GM19395 (cell line): ENCODE measurements around the gene AGBL5.
"Not testable (repeated sequence)": the region's sequence is repeated elsewhere in the genome, so short reads cannot be mapped to it uniquely, and the experiment has no call there.

Experiments used
- ATAC-seq: cut with Tn5 transposase; IDR thresholded peaks from one replicate; pipeline ENCODE4 v1.9.1; 2021; ENCODE audit warnings: mild to moderate bottlenecking, moderate library complexity; ENCODE audit not compliant: unreplicated experiment

The AGBL5 gene

DNA sequence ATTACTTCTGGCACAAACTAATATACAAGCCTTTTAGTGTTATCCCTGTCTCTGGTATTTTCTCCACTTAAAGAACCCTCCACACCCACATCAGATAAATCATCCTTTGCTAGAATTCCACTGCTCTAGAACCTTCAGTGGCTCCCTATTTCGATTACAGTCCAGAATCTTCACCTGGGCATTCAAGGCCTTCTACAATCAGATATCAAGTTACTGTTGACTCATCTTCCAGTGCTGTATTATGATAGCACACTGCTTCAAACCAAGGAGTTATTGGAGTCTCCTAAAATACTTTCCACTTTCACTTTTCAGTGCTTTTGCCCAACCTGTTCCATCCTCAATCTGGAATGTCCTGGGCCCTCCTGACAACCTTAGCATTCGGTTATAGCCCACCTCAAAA lies 64.1 kb downstream of the AGBL5 start:
- no peak for ATAC-seq

DNA sequence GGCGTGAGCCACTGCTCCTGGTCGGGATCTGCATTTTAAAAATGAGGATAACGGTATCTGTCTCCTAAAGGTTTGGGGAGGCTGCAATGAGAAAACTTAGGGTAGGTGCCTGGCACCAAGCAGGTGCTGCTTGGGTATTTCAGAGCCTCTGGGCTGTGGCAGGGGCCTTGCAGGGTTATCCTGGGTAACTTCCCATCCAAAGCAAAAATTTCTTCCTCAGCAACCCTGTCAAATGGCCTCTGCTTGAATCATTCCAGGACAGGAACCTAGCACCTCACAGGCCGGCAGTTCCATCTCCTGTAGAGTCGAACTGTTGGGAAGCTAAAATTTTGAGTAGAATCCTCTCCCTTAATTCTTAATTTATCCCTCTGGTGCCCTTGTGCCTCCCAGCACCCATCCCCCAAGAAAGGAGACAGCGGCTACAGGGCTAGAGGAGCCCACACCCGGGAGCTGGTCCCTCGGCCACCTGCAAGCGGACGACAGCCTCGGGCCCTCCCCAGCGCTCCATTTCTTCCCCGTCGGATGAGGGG lies 66.6 kb downstream of the AGBL5 start:
- ATAC-seq: no peak

DNA sequence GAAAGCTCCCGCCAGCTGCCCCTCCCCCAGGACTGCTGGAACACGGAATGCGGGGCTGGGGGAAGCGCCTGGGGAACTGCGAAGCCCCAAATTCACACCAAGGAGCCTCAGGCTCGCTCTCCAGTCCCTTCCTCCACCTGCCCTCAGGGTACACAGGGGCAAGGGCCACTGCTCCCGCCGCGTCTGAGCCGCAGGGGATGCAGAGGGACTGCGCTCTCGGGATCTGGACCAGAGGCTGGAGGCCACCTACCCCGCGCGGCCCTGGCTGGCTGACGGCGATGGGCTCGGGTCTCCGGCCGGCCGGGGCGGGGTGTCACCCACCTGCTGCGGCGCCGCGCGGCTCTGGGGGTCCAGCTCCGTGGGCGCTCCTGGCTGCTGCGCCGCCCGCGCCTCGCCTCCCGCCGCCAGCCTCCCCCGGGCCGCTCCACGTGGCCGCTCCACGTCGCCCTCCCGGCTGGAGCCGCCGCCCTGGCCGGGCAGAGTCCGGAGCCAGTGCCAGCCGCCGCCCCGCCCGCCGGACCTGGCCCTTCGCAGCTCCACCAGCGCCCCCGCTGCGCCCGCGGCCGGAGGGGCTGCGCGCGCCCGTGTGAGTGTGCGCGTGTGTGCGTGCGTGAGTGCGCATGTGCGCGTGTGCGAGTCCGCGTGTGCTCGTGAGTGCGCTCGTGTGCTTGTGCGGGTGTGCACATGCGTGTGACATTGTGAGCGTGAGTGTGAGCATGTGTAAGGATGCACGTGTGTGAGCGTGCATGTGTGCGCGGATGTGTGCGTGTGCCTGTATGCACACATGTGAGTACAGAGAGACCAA lies 67.3 kb downstream of the AGBL5 start, which contains the start of gene CGREF1:
Gene CGREF1 (minus strand): TSS at position 604 of the 805 bp plus-strand sequence. CDS start 14,762 bp downstream, outside the sequence.
- no peak for ATAC-seq

DNA sequence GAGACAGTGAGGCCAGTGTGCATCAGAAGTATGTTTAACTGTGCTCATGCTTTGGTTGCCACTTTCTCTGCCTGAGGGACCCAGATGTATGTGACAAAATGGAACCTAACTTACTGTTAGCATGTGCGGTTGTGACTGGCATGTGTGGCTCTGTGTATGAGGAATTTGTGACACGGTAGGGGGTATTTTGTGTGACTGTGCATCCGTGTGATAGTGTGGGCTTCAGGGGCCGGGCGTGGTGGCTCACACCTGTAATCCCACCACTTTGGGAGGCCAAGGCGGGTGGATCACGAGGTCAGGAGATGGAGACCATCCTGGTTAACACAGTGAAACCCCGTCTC lies 67.8 kb downstream of the AGBL5 start:
- ATAC-seq: not testable (repeated sequence)
